HG03439 (cell line): Measurements from ENCODE around the gene NOG.

Source experiments
- ATAC-seq: cut with Tn5 transposase; IDR thresholded peaks from one replicate; pipeline ENCODE4 v1.9.1; 2021; ENCODE audit warnings: mild to moderate bottlenecking, moderate library complexity; ENCODE audit not compliant: unreplicated experiment

NOG gene

GRCh38 chr17:56593646-56594319 is at the start of gene NOG:
NOG (plus strand) TSS chr17:56593699; CDS start chr17:56594224, 525 bp downstream.
- no peak for ATAC-seq

GRCh38 chr17:56545106-56545505 is 48.4 kb upstream of the NOG start:
- ATAC-seq, result no peak

- no peak for ATAC-seq
Observed at GRCh38 chr17:56545930-56546329, 47.6 kb upstream of the NOG start.

GRCh38 chr17:56548661-56549060 is 44.8 kb upstream of the NOG start:
- ATAC-seq, result no peak

GRCh38 chr17:56549501-56549900 is 44.0 kb upstream of the NOG start:
- ATAC-seq, result no peak

GRCh38 chr17:56557682-56558081 is 35.8 kb upstream of the NOG start:
- no peak for ATAC-seq

GRCh38 chr17:56558088-56558487 is 35.4 kb upstream of the NOG start:
- ATAC-seq, result no peak

- ATAC-seq, result no peak
Observed at GRCh38 chr17:56570199-56570598, 23.3 kb upstream of the NOG start.

DNA sequence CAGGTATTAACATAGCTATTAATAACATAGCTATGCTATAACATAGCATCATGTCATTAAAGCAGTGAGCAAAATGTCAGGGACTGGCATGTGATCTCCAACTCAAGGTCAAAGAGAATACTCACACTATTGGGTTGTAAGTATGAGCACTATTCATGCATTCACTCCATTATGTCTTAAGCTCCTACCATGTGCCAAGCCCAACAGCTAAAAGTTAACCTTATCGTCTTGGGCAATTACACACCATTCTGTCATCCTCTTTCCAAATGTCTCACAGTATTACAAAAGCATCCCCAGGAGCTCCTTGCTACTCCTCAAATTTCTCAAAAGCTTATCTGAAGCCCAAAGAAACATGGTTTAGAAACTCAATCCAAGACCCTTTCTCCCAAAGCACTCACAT is 22.0 kb upstream of the NOG start:
- no peak for ATAC-seq

DNA sequence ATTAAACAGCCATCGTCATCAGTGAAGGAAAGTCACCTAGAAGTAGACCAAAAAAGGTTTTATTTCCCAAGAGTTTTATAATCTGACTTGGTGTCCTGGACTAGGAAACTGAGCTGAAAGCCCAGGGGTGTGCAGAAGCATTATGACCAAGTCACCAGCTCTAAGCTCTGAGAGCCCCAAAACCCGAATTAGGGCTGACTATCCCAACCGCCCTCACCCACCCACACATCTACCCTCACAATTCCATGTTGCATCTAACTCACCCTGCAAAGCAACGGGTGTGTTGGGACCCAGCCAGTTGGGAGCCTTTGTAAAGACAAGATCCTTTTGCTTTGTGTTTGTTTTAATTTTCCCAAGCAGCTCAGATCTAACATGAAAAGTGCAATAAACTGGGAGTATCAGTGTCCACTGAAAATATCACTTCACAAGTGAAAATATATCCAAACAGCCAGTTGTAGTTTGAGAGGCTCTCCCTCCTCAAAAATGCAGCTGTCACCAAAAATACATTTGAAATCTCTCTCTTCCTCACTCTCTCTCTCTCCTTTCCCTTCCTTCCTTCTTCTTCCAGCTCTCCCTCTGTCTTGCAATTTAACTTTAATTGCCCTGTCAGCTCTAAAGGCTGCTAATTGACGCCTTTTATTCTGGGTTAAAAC is 16.2 kb upstream of the NOG start:
- ATAC-seq, result no peak

DNA sequence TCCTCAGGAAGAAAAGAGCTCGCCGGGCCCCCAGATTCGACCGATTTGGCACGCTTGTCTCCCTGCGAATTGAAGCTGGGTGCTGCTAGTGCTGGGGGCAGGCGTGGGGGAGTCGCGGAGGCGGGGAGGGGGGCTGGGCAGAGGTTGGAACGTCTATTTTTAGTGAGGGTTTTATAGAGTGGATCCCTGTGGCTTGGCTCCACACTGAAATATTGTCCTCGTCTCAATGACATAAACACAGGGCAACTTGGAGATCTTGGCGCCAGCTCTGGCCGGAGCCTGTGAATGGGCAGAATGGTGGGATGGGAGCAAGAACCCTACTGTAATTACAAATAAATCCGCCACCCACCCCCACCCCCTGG is 15.7 kb upstream of the NOG start:
- no peak for ATAC-seq

DNA sequence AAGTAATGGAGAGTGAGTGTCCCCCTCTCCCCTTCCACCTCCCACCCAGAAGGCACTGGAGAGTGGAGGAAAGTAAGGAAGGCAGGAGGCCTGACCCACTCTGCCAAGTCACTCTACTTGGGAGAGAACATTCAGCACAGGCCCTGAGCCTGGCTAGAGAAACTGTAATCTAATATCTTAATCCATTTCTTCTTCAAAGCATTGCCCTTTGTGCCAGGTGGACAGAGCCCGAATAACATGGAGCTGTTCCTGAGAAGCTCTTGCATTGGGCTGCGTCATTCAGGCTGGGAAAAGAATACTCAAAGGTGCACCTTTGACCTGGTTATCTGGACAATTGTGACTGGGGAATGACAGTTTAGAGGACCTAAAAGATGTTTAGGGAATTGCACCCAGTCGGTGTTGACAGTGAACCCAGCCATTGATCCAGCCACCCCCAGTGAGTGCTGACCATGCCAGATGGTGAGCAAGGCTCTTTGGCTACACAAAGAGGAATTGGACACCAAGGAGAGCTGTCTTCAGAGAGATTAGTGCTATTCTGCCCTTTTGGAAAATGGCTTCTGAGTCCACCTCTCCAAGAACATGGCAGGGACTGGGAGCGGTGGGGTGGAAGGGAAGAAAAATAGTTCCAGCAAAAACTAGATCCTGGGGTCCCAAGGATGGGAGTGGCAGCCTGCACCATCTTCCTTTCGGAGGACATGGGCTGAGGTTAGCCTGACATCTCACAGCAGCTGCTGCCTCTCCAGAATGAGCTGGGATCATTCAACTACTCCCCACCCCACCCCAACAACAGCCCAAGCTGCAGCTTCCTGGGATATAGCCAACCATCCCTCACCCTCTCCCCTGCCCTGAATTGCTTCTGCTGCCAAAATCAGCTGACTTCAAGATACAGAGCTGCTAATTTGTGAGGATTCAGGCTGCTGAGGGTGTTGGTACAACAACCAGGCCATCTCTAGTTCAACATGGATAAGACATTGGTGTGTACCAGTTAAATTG is 11.6 kb upstream of the NOG start:
- ATAC-seq, result no peak

DNA sequence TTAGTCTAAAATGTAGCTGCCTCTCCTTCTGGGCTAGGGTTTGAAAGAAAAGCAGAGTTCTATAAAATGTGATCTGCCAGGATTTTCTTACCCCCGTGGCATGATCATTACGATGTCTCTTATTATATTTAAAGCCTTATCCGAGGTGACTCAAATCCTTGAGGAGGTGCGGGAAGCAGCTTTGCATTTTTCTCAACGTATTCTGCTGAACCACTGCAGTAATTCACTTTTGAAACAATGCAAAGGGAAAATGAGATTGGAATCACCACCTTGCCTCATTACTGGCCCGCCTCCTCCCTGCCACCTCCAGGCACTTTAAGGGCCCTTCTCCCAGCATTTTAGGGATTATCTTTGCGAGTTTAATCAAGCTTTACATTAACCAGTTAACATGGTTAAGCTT is 9.7 kb upstream of the NOG start:
- no peak for ATAC-seq

DNA sequence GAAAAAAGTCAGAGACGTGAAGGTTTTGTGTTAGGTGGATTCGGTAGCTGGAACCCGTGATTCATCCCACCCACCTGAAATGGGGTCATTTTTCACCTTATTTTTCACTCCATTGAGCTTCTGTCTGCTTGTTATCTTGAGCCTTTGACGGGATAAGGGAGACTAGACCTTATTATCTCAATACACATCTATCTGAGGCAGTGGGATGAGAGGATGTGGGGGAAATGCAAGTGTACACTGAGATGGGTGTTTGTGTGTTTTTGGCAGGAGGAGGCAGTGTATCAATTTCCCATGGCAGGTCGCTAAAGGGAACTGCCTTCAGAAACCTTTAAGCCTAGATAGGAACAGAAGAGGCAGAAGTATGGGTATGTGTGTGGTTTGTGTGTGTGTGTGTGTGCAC is 6.2 kb upstream of the NOG start:
- no peak for ATAC-seq

DNA sequence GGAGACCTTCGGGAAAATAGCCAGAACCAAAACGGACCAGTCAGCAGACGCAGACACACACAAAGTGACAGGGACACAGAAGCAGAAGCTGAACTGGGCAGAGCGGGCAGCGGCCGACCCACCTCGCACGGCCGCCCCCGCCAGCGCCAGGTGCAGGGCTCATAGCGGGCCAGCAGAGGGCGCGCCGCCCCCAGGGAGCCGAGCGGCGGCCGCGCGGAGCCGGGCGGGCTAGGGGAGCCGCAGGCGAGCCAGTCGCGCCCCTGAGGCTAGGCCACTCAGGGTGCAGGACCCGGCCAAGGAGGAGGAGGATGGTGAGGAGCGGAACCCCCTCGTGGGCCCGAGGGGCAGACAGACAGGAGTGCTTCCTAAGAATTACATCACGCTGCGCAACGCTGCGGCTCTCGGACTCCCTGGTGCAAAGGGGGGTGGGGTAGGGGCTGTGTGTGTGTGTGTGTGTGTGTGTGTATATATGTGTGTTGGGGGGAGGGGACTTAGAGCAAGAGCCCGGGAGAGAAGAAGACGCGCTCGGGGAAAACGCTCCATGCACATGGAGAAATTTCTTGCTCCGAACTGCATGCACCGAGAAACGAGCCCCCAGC is 913 bp upstream of the NOG start:
- ATAC-seq, result no peak

DNA sequence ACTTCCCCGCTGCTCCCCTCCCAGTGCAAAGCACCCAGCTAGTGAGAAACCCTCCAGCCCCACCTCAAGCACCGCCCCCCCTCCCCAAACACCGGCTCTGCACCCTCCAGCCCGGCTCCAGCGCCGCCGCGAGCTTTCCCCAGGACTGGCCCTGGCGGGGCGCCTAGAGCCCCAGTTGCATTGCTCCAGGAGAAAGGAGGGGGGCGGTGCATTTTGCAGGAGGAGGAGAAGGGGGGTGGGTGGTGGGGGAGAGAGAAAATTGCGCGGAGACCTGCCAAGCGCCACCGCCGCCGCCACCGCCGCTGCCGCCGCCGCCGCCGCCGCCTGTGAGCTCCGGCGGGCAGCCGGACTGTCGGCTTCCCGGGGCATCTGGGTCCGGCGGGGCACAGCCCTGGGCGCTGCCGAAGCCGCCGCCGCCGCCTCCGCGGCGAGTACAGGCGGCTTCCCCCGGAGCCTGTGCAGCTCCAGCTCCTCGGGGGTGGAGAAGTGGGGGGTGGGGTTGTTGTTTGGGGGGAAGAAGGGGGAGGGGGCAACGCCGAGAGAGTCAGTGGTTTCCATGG is 333 bp upstream of the NOG start:
- ATAC-seq, result no peak

- no peak for ATAC-seq
Observed at GRCh38 chr17:56594320-56595107, 1.0 kb downstream of the NOG start.

DNA sequence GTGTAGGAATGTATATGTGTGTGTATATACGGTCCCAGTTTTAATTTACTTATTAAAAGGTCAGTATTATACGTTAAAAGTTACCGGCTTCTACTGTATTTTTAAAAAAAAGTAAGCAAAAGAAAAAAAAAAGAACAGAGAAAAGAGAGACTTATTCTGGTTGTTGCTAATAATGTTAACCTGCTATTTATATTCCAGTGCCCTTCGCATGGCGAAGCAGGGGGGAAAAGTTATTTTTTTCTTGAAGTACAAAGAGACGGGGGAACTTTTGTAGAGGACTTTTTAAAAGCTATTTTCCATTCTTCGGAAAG is 1.6 kb downstream of the NOG start:
- ATAC-seq, result no peak

DNA sequence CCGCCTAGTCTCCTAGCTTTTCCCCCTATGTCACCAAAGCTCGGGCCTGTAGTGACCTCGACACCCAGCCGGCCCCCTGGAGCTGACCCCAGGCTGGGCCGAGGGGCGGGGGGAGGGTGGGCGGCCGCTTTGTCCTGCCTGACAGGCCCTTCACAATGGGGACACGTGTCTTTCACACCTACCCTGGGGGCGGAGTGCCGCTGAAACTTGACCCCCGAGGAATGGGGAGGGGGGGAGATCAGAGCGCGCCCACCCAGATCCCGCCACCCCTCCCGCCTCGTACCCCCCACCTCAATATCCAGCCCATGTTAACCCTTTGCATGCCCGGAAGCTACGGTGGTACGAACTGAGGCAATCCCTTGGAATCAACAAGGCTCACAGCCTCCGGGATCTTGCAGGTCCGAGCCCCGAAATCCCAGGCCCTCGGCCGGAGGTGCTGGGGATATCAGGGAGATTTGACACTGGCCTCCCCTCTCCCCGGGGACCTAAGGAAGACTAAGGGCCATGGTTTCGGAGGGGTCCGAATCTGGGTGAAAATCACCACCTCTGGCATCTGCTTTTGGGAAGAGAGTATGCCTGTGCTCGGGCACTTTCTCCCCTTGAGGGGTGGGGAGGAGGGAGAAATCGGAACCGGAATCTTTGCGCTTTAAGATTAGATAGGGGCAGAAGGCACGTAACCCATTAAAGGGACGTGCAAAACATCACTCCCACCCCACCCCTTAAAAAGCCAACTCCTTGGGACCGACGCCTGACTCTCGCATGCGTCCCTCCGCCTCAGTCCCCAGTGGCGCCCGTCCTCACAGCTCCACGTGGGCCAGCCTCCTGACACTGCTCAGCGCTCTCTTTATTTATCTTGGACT is 2.6 kb downstream of the NOG start:
- no peak for ATAC-seq
